GM18502 (cell line): Measurements from ENCODE around the gene CCDC137.
A peak's percentile ranks its signal among the peaks of the same experiment; 100 is the strongest.
"Not testable (repeated sequence)": the region's sequence is repeated elsewhere in the genome, so short reads cannot be mapped to it uniquely, and the experiment has no call there.

ENCODE experiments used
- ATAC-seq: cut with Tn5 transposase; IDR thresholded peaks from one replicate; pipeline ENCODE4 v1.9.1; 2021; ENCODE audit warnings: mild to moderate bottlenecking; ENCODE audit not compliant: unreplicated experiment, poor library complexity

CCDC137 gene

GRCh38 chr17:81666342-81667191 lies at the start of gene CCDC137, which contains the start of gene OXLD1:
CCDC137 (plus strand) TSS chr17:81666737; CDS start chr17:81666767, 30 bp downstream.
OXLD1 (minus strand) TSS chr17:81666605; CDS start chr17:81666577, 28 bp downstream.
- ATAC-seq: peak; percentile 93

- no peak for ATAC-seq
Observed at GRCh38 chr17:81616877-81617276, 49.7 kb upstream of the CCDC137 start.

- ATAC-seq: not testable (repeated sequence)
Observed at GRCh38 chr17:81618307-81618706, 48.2 kb upstream of the CCDC137 start.

GRCh38 chr17:81621494-81622130 lies 44.9 kb upstream of the CCDC137 start:
- no peak for ATAC-seq

GRCh38 chr17:81630274-81630673 lies 36.3 kb upstream of the CCDC137 start:
- ATAC-seq: no peak

GRCh38 chr17:81631482-81631881 lies 35.1 kb upstream of the CCDC137 start:
- ATAC-seq: no peak

- no peak for ATAC-seq
Observed at GRCh38 chr17:81635431-81635830, 31.1 kb upstream of the CCDC137 start.

- peak; percentile 13 for ATAC-seq
Observed at GRCh38 chr17:81635973-81636504, 30.5 kb upstream of the CCDC137 start.

GRCh38 chr17:81636505-81637288 lies 29.8 kb upstream of the CCDC137 start, which contains the start of the genes NPLOC4 and TSPAN10:
NPLOC4 (minus strand) TSS chr17:81637112; CDS start chr17:81636930, 182 bp downstream.
TSPAN10 (plus strand) TSS chr17:81637196; CDS start chr17:81642413, 5,217 bp downstream.
- ATAC-seq: peak; percentile 84

- no peak for ATAC-seq
Observed at GRCh38 chr17:81638683-81639082, 27.9 kb upstream of the CCDC137 start.

- ATAC-seq: no peak
Observed at GRCh38 chr17:81640011-81640410, 26.5 kb upstream of the CCDC137 start.

GRCh38 chr17:81641825-81642489 lies 24.6 kb upstream of the CCDC137 start:
- ATAC-seq: no peak

GRCh38 chr17:81644496-81644895 lies 22.0 kb upstream of the CCDC137 start:
- no peak for ATAC-seq

GRCh38 chr17:81644976-81645952 lies 21.3 kb upstream of the CCDC137 start:
- ATAC-seq: no peak

GRCh38 chr17:81646869-81647600 lies 19.5 kb upstream of the CCDC137 start:
- ATAC-seq: no peak

GRCh38 chr17:81647640-81648012 lies 18.9 kb upstream of the CCDC137 start:
- ATAC-seq: no peak

- no peak for ATAC-seq
Observed at GRCh38 chr17:81648013-81648706, 18.4 kb upstream of the CCDC137 start.
